Mesenchymal stem cell (in vitro differentiated cells and primary cell): Measurements from ENCODE around the gene WARS2.
A peak's percentile ranks its signal among the peaks of the same experiment; 100 is the strongest.

ENCODE experiments used
- DNase-seq: peaks from one replicate; pipeline ENCODE4 v3.0.0-alpha.2; 2013
- H2AFZ ChIP-seq: one replicate; pipeline ENCODE4 v1.6.1; 2013; ENCODE audit warnings: low read depth, mild to moderate bottlenecking, control low read depth, inconsistent platforms, low read length, moderate library complexity
- H2AK5ac ChIP-seq: 2 replicates; pipeline ENCODE4 v1.6.1; 2013; ENCODE audit warnings: low read length, moderate library complexity, mild to moderate bottlenecking, inconsistent platforms; ENCODE audit not compliant: severe bottlenecking
- H2BK120ac ChIP-seq: one replicate; pipeline ENCODE4 v1.6.1; 2013; ENCODE audit warnings: low read depth, mild to moderate bottlenecking, inconsistent platforms, low read length, moderate library complexity
- H2BK12ac ChIP-seq, 2 experiments: one replicate each; pipeline ENCODE4 v1.6.1; 2013; ENCODE audit warnings: inconsistent platforms in 2 of 2, low read length in 2 of 2, mild to moderate bottlenecking in 2 of 2, moderate library complexity in 2 of 2, control low read depth in 1 of 2
- H2BK15ac ChIP-seq: one replicate; pipeline ENCODE4 v1.6.1; 2013; ENCODE audit warnings: mild to moderate bottlenecking, low read depth, inconsistent platforms; ENCODE audit not compliant: poor library complexity, severe bottlenecking
- H2BK5ac ChIP-seq: 2 replicates; pipeline ENCODE4 v1.6.1; 2013; ENCODE audit warnings: low read depth, mild to moderate bottlenecking, low read length, control low read depth, inconsistent platforms; ENCODE audit not compliant: poor library complexity, severe bottlenecking
- H3K14ac ChIP-seq, 2 experiments: one replicate each; pipeline ENCODE4 v1.6.1; 2013; ENCODE audit warnings: inconsistent platforms in 2 of 2, low read length in 2 of 2, control low read depth in 1 of 2, mild to moderate bottlenecking in 1 of 2, moderate library complexity in 1 of 2
- H3K18ac ChIP-seq, 2 experiments: one replicate each; pipeline ENCODE4 v1.6.1; 2013; ENCODE audit warnings: inconsistent platforms in 2 of 2, low read length in 2 of 2, control low read depth in 1 of 2, low read depth in 1 of 2, mild to moderate bottlenecking in 1 of 2
- H3K23ac ChIP-seq, 2 experiments: one replicate each; pipeline ENCODE4 v1.6.1; 2013; ENCODE audit warnings: inconsistent platforms in 2 of 2, low read length in 2 of 2, mild to moderate bottlenecking in 2 of 2, moderate library complexity in 2 of 2, control low read depth in 1 of 2
- H3K27ac ChIP-seq: 2 replicates; pipeline ENCODE4 v1.5.1; 2013; ENCODE audit warnings: mild to moderate bottlenecking, moderate library complexity, low read length, control low read depth, inconsistent platforms; ENCODE audit not compliant: poor library complexity, severe bottlenecking
- H3K27me3 ChIP-seq, 2 experiments: 2 replicates each; pipeline versions ENCODE4 v1.6.1 to v1.7.0; 2013; ENCODE audit warnings: low read length in 2 of 2, mild to moderate bottlenecking in 2 of 2, moderate library complexity in 2 of 2, control low read depth in 1 of 2, inconsistent platforms in 1 of 2; ENCODE audit not compliant: control insufficient read depth in 1 of 2, insufficient read depth in 1 of 2
- H3K36me3 ChIP-seq, 2 experiments: 2 replicates each; pipeline versions ENCODE4 v1.6.1 to v1.7.0; 2013; ENCODE audit warnings: low read length in 2 of 2, control low read depth in 1 of 2, inconsistent platforms in 1 of 2, low read depth in 1 of 2, mild to moderate bottlenecking in 1 of 2; ENCODE audit not compliant: insufficient read depth in 2 of 2, control insufficient read depth in 1 of 2
- H3K4ac ChIP-seq, 2 experiments: one replicate each; pipeline ENCODE4 v1.6.1; 2013; ENCODE audit warnings: inconsistent platforms in 2 of 2, low read length in 2 of 2, mild to moderate bottlenecking in 2 of 2, moderate library complexity in 2 of 2, control low read depth in 1 of 2, low read depth in 1 of 2
- H3K4me1 ChIP-seq: 2 replicates; pipeline ENCODE4 v1.6.1; 2013; ENCODE audit warnings: low read depth, low read length, control low read depth; ENCODE audit not compliant: control insufficient read depth, insufficient read depth
- H3K4me2 ChIP-seq: 2 replicates; pipeline ENCODE4 v1.6.1; 2013; ENCODE audit warnings: low read length, mild to moderate bottlenecking, inconsistent platforms; ENCODE audit not compliant: poor library complexity, severe bottlenecking
- H3K4me3 ChIP-seq, 2 experiments: 2 replicates each; pipeline versions ENCODE4 v1.5.1 to v1.7.0; 2013; ENCODE audit warnings: low read length in 2 of 2, mild to moderate bottlenecking in 2 of 2, control low read depth in 1 of 2, low read depth in 1 of 2; ENCODE audit not compliant: insufficient read depth in 1 of 2
- H3K79me1 ChIP-seq: replicated peaks from 2 replicates; pipeline ENCODE4 v1.6.1; 2013; ENCODE audit warnings: mild to moderate bottlenecking, control low read depth, low read length, inconsistent platforms; ENCODE audit not compliant: poor library complexity, severe bottlenecking
- H3K9ac ChIP-seq: 2 replicates; pipeline ENCODE4 v1.7.0; 2013; ENCODE audit warnings: mild to moderate bottlenecking, low read length, moderate library complexity
- H3K9me3 ChIP-seq: 2 replicates; pipeline ENCODE4 v1.7.0; 2013; ENCODE audit warnings: mild to moderate bottlenecking, low read length; ENCODE audit not compliant: control insufficient read depth
- H4K8ac ChIP-seq: one replicate; pipeline ENCODE4 v1.6.1; 2013; ENCODE audit warnings: inconsistent platforms, mild to moderate bottlenecking, low read length, moderate library complexity
- H4K91ac ChIP-seq: one replicate; pipeline ENCODE4 v1.6.1; 2013; ENCODE audit warnings: mild to moderate bottlenecking, low read length, inconsistent platforms
- WGBS: methylation state at CpG from one replicate; pipeline ENCODE4 v1.1.7; 2013; ENCODE audit warnings: mixed read lengths; 5-methylcytosine and 5-hydroxymethylcytosine counted together

WARS2 gene

GRCh38 chr1:119002028-119002686, 138.3 kb downstream of the WARS2 start:
- H2AFZ ChIP-seq: no peak overlapping the region
- no peaks in the 10 kb centered on the region for H3K36me3 ChIP-seq
- no peak overlapping the region for H3K23ac ChIP-seq
- no peak overlapping the region for H2BK15ac ChIP-seq
- no peak overlapping the region for H2AK5ac ChIP-seq
- peaks cover 6% of the 10 kb centered on the region for H3K9me3 ChIP-seq
- H3K4ac ChIP-seq: no peak overlapping the region
- no peak overlapping the region for H4K91ac ChIP-seq
- peaks cover 28 to 77% of the 10 kb centered on the region in 2 experiments for H3K27me3 ChIP-seq
- peak overlapping the region in 1 of 2 experiments; percentile 53 for H3K4me3 ChIP-seq
- 14% methylated on average over 16 of the region's 16 CpGs for WGBS
- H2BK5ac ChIP-seq: no peak overlapping the region
- peaks cover 5% of the 10 kb centered on the region for H3K79me1 ChIP-seq
- H2BK12ac ChIP-seq: no peak overlapping the region
- H3K27ac ChIP-seq: no peak overlapping the region
- H3K18ac ChIP-seq: no peak overlapping the region
- H3K9ac ChIP-seq: peak overlapping the region; percentile 27
- H4K8ac ChIP-seq: no peak overlapping the region
- H3K14ac ChIP-seq: no peak overlapping the region
- peak; percentile 66 for DNase-seq
- H2BK120ac ChIP-seq: no peak overlapping the region
- no peak overlapping the region for H3K4me2 ChIP-seq
- H3K4me1 ChIP-seq: peaks cover 29% of the 10 kb centered on the region

GRCh38 chr1:119001181-119002027, 139.0 kb downstream of the WARS2 start:
- Histone ChIP-seq H3K9ac (peak overlapping the region; percentile 66), H3K36me3 (no peaks in the 10 kb centered on the region), H2AK5ac (no peak overlapping the region), H2BK12ac (no peak overlapping the region), H3K27ac (no peak overlapping the region), H3K18ac (no peak overlapping the region), H3K14ac (no peak overlapping the region), H2BK15ac (no peak overlapping the region), H4K8ac (peak overlapping the region; percentile 28), H4K91ac (no peak overlapping the region), H3K4me1 (peaks cover 22% of the 10 kb centered on the region), H3K79me1 (peaks cover 4% of the 10 kb centered on the region), H3K27me3 (peaks cover 20 to 77% of the 10 kb centered on the region in 2 experiments), H3K4me3 (peak overlapping the region; percentile 56 to 59), H2BK120ac (no peak overlapping the region), H3K9me3 (peaks cover 6% of the 10 kb centered on the region), H3K4me2 (peak overlapping the region; percentile 79), H2AFZ (no peak overlapping the region), H3K4ac (no peak overlapping the region), H3K23ac (no peak overlapping the region), H2BK5ac (no peak overlapping the region)
- no peak for DNase-seq
- 4% methylated on average over 48 of the region's 49 CpGs for WGBS

GRCh38 chr1:119000371-119001180, 139.9 kb downstream of the WARS2 start:
- H2AK5ac ChIP-seq: no peak overlapping the region
- H3K9ac ChIP-seq: peak overlapping the region; percentile 66
- peaks cover 21% of the 10 kb centered on the region for H3K4me1 ChIP-seq
- H2BK120ac ChIP-seq: no peak overlapping the region
- no peak overlapping the region for H3K14ac ChIP-seq
- WGBS: 3% methylated on average over 44 of the region's 44 CpGs
- H3K4me2 ChIP-seq: peak overlapping the region; percentile 79
- no peaks in the 10 kb centered on the region for H3K9me3 ChIP-seq
- no peak overlapping the region for H3K27ac ChIP-seq
- H3K79me1 ChIP-seq: peaks cover 4% of the 10 kb centered on the region
- no peak overlapping the region for H3K18ac ChIP-seq
- DNase-seq: peak; percentile 4
- peak overlapping the region; percentile 27 to 59 for H3K4me3 ChIP-seq
- H4K8ac ChIP-seq: no peak overlapping the region
- H2AFZ ChIP-seq: no peak overlapping the region
- H2BK5ac ChIP-seq: peak overlapping the region; percentile 19
- H3K27me3 ChIP-seq: peaks cover 13 to 74% of the 10 kb centered on the region in 2 experiments
- no peaks in the 10 kb centered on the region for H3K36me3 ChIP-seq
- H2BK12ac ChIP-seq: no peak overlapping the region
- H3K23ac ChIP-seq: no peak overlapping the region
- no peak overlapping the region for H2BK15ac ChIP-seq
- H3K4ac ChIP-seq: no peak overlapping the region
- no peak overlapping the region for H4K91ac ChIP-seq
